PC-9 (cell line): ENCODE results near the gene RNF166. TPM values are rescaled to one million over a fixed set of nuclear protein-coding genes. Genes with fewer than 3 reads are reported as not detected.
A peak's percentile ranks its signal among the peaks of the same experiment; 100 is the strongest.

Experiments
- BruUV-seq: library from RNA; stranded (reverse); fragments of 400-500 nt; replicated peaks from 2 replicates; lab custom pipeline; 2021; lab: Mats Ljungman, UMichigan
- CTCF ChIA-PET: fragments of 300-600 bp; sonication (Branson Sonifier 250); formaldehyde crosslinking; loops from one replicate; lab custom pipeline; 2022; ENCODE audit warnings: antibody characterized with exemption; lab: Charles Lee
- POLR2A ChIA-PET: fragments of 300-600 bp; sonication (Branson Sonifier 250); formaldehyde crosslinking; loops from one replicate; lab custom pipeline; 2022; ENCODE audit warnings: antibody characterized with exemption; ENCODE audit not compliant: unreplicated experiment; lab: Charles Lee
- DNase-seq, 2 experiments: peaks; one replicate each; pipeline versions ENCODE4 v3.0.0 to v3.0.0-alpha.2; 2015 to 2022; ENCODE audit warnings: mixed read lengths in 1 of 2
- H2AFZ ChIP-seq: fragments of 200-600 bp; sonication (generic); 2 replicates; pipeline ENCODE4 v1.8.1; 2017; ENCODE audit warnings: antibody characterized with exemption
- H3F3A ChIP-seq: fragments of 200-600 bp; sonication (generic); 2 replicates; pipeline ENCODE4 v1.8.1; 2017; ENCODE audit warnings: antibody characterized with exemption, mild to moderate bottlenecking, low read depth; ENCODE audit not compliant: insufficient read depth
- H3K27ac ChIP-seq: fragments of 200-600 bp; sonication (generic); 2 replicates; pipeline ENCODE4 v1.6.1; 2016; ENCODE audit warnings: mixed run types
- H3K27me3 ChIP-seq: fragments of 200-600 bp; sonication (generic); 2 replicates; pipeline ENCODE4 v1.6.1; 2016; ENCODE audit warnings: low read depth, mixed run types; ENCODE audit not compliant: insufficient read depth
- H3K36me3 ChIP-seq: fragments of 200-600 bp; sonication (generic); 2 replicates; pipeline ENCODE4 v1.6.1; 2016; ENCODE audit warnings: low read depth, mixed run types
- H3K4me1 ChIP-seq: fragments of 200-600 bp; sonication (generic); replicated peaks from 2 replicates; pipeline ENCODE4 v1.6.1; 2016; ENCODE audit warnings: mixed run types; ENCODE audit not compliant: insufficient read depth
- H3K4me2 ChIP-seq: fragments of 200-600 bp; sonication (generic); 2 replicates; pipeline ENCODE4 v1.6.1; 2017; ENCODE audit warnings: mixed run types
- H3K4me3 ChIP-seq: fragments of 200-600 bp; sonication (generic); 2 replicates; pipeline ENCODE4 v1.6.1; 2016; ENCODE audit warnings: mixed run types
- H3K79me2 ChIP-seq: fragments of 200-600 bp; sonication (generic); 2 replicates; pipeline ENCODE4 v1.6.1; 2017; ENCODE audit warnings: low read depth, mixed run types
- H3K9me2 ChIP-seq: fragments of 200-600 bp; sonication (generic); 2 replicates; pipeline ENCODE4 v1.8.1; 2017; ENCODE audit warnings: mild to moderate bottlenecking; ENCODE audit not compliant: insufficient read depth
- H3K9me3 ChIP-seq: fragments of 200-600 bp; sonication (generic); 2 replicates; pipeline ENCODE4 v1.8.1; 2016; ENCODE audit warnings: low read depth; ENCODE audit not compliant: insufficient read depth
- H4K20me1 ChIP-seq: fragments of 200-600 bp; sonication (generic); 2 replicates; pipeline ENCODE4 v1.8.1; 2017; ENCODE audit not compliant: insufficient read depth
- EZH2 ChIP-seq: fragments of 200-600 bp; sonication (generic); IDR thresholded peaks from 2 replicates; pipeline ENCODE4 v1.8.0; 2017; ENCODE audit warnings: antibody characterized with exemption, low read depth
- intact Hi-C: fragments of 100-400 bp; cut with micrococcal nuclease; formaldehyde crosslinking; loops from one replicate; pipeline ENCODE4 v1.10.0; 2022; ENCODE audit not compliant: unreplicated experiment
- total RNA-seq: library from RNA; stranded (reverse); gene quantifications from 2 replicates; pipeline ENCODE4 v1.2.3, GENCODE V29; 2021
- TF ChIP-seq, protein P1 (sequence below): fragments of 200-600 bp; sonication (generic); conservative IDR thresholded peaks from 2 replicates; pipeline ENCODE4 v1.6.1; 2017; ENCODE audit warnings: mixed run types, antibody characterized with exemption, mild to moderate bottlenecking, moderate library complexity

The RNF166 gene
- total RNA-seq, 1 experiment from 2014 or later, result 29.4 TPM

DNA sequence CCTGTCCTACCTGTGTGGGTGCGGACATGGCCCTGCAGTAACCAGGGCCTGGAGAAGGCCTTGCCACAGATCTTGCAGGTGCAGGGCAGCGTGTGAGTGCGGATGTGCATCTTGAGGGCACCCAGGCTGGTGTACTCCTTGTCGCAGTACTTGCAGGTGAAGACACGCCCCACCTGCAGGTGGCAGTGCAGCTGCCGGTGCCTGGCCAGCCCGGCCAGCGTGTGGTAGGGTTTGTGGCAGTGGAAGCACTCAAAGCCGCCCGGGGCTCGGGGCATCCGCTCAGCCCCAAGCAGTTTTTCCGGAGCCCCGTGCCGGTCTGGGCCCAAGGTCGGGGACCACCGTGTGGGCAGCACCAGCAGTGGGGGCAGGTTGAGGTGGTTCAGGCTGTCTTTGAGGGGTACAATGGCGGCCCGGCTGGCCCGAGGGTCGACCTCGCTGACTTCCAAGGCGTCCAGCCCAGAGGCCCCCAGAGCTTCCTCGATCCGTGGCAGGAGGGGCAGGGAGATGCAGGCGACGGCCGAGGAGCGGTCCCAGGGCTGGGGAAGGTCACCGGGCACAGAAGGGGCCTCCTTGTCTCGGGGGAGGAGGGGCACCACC, 25.0 kb downstream of the RNF166 start:
- Histone ChIP-seq H3K9me2 (no peaks in the 10 kb centered on the region), H3K27me3 (no peaks in the 10 kb centered on the region), H3K79me2 (no peaks in the 10 kb centered on the region), H2AFZ (no peak overlapping the region), H3K36me3 (no peaks in the 10 kb centered on the region), H3K4me3 (no peak overlapping the region), H3K27ac (no peak overlapping the region), H3F3A (peaks cover 11% of the 10 kb centered on the region; the same call in 1 of the 2 replicates), H3K4me1 (peaks cover 22% of the 10 kb centered on the region), H3K4me2 (no peak overlapping the region), H3K9me3 (no peaks in the 10 kb centered on the region), H4K20me1 (no peaks in the 10 kb centered on the region; the same call in 1 of the 2 replicates)
- ChIA-PET CTCF (interaction anchor here (0.6 kb wide), 1 partner anchor 371 kb away, joined by 5 read pairs; no protein-coding TSS in a partner anchor), POLR2A (no interaction called here)
- BruUV-seq, result no TSS peak
- DNase-seq, result peak; percentile 36 to 40
- TF ChIP-seq EZH2, result no peak
- TF ChIP-seq, protein P1, sequence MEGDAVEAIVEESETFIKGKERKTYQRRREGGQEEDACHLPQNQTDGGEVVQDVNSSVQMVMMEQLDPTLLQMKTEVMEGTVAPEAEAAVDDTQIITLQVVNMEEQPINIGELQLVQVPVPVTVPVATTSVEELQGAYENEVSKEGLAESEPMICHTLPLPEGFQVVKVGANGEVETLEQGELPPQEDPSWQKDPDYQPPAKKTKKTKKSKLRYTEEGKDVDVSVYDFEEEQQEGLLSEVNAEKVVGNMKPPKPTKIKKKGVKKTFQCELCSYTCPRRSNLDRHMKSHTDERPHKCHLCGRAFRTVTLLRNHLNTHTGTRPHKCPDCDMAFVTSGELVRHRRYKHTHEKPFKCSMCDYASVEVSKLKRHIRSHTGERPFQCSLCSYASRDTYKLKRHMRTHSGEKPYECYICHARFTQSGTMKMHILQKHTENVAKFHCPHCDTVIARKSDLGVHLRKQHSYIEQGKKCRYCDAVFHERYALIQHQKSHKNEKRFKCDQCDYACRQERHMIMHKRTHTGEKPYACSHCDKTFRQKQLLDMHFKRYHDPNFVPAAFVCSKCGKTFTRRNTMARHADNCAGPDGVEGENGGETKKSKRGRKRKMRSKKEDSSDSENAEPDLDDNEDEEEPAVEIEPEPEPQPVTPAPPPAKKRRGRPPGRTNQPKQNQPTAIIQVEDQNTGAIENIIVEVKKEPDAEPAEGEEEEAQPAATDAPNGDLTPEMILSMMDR, result peak; percentile 57
- intact Hi-C loops, result loop anchor here (10.0 kb wide), 1 partner anchor 226 kb away; the partner anchor contains the start of gene ZFPM1

DNA sequence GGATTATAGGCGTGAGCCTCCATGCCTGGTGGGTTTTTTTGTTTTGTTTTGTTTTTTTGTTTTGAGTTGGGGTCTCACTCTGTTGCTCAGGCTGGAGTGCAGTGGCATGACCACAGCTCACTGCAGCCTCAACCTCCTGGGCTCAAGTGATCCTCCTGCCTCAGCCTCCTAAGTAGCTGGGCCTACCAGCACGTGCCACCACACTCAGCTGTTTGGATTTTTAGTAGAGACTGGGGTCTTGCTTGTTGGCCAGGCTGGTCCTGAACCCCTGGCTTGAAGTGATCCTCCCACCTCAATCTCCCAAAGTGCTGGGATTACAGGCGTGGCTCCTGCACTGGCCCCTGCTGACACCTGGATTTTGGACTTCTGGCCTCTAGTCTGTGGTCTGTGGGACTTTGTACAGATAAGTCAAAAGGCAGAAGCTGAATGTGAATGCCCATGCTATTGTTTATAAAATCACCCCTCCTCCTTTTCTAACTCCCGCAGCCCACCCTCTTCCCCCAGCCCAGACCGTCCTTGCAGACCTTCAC, 25.6 kb downstream of the RNF166 start:
- intact Hi-C loops, result loop anchor here (10.0 kb wide), 1 partner anchor 226 kb away; the partner anchor contains the start of gene ZFPM1
- Histone ChIP-seq H2AFZ (no peak overlapping the region), H3K27ac (no peak overlapping the region), H3K4me3 (no peak overlapping the region), H3K4me2 (no peak overlapping the region), H3K9me2 (no peaks in the 10 kb centered on the region), H3K4me1 (peaks cover 20% of the 10 kb centered on the region), H3F3A (peaks cover 9% of the 10 kb centered on the region; the same call in 1 of the 2 replicates), H4K20me1 (no peaks in the 10 kb centered on the region; the same call in 1 of the 2 replicates), H3K27me3 (no peaks in the 10 kb centered on the region), H3K9me3 (no peaks in the 10 kb centered on the region), H3K36me3 (no peaks in the 10 kb centered on the region), H3K79me2 (no peaks in the 10 kb centered on the region)
- CTCF ChIA-PET, result no interaction called here
- POLR2A ChIA-PET, result interaction anchor here (0.6 kb wide), 1 partner anchor 25 kb away, joined by 8 read pairs; no protein-coding TSS in a partner anchor
- BruUV-seq, result no TSS peak
- TF ChIP-seq, protein P1, result no peak
- TF ChIP-seq EZH2, result no peak
- DNase-seq, result no peak

DNA sequence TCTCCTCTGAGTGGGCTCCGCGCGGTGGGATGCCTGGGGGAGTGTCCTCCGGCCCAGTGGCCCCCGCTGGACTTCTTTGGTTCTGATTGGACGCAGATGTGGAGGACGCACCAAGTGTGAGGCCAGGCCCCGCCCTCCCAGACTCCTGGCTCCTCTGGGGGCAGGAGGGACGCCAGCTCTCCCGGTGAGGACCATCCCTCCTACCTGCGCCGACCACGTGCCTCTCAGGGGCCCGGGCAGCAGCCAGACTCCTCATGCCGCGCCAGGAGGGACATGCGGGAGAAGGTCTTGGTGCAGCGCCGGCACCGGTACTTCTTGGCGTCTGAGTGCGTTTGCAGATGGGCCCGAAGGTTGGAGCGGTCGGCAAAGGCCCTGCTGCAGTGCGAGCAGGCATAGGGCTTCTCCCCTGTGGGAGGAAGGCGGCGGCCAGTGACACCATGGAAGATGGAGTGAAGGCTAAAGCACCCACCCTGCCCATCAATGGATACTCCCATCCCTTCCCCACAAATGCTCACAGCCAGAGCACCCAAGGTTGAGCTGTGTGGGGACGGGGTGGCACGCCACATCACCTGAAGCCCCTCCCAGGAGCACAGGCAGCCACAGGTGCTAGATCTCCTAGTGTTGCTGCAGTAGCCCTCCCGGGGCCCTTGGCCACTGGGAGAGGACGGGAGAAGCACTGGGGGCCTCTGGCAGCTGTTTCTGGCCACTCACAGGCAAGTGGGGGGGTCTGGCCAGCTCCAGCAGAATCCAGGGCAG, 27.8 kb downstream of the RNF166 start:
- ChIA-PET POLR2A (no interaction called here), CTCF (no interaction called here)
- Histone ChIP-seq H3K9me2 (no peaks in the 10 kb centered on the region), H3K4me1 (peaks cover 16% of the 10 kb centered on the region), H3K79me2 (no peaks in the 10 kb centered on the region), H3K4me2 (no peak overlapping the region), H3F3A (peaks cover 8% of the 10 kb centered on the region; the same call in 1 of the 2 replicates), H3K27me3 (no peaks in the 10 kb centered on the region), H2AFZ (no peak overlapping the region), H3K4me3 (no peak overlapping the region), H4K20me1 (no peaks in the 10 kb centered on the region; the same call in 1 of the 2 replicates), H3K9me3 (no peaks in the 10 kb centered on the region), H3K27ac (0 out of 2 replicates have a peak overlapping the region, but pooled peaks have one; percentile 3), H3K36me3 (no peaks in the 10 kb centered on the region)
- no TSS peak for BruUV-seq
- no peak for DNase-seq
- intact Hi-C loops, result no loop called here
- TF ChIP-seq EZH2, result no peak
- TF ChIP-seq, protein P1, result no peak
